OCI-LY1 (cell line): ENCODE data around the gene DENND4A.

Source experiments
- CTCF ChIP-seq: fragments of 200-600 bp; sonication (generic), shearing (Covaris generic); IDR thresholded peaks from 2 replicates; pipeline ENCODE4 v1.5.1; 2017; ENCODE audit warnings: mild to moderate bottlenecking, antibody characterized with exemption, low read length, moderate library complexity, mixed read lengths
- EZH2 ChIP-seq: fragments of 200-600 bp; sonication (generic), shearing (Covaris generic); IDR thresholded peaks from 2 replicates; pipeline ENCODE4 v1.8.0; 2017; ENCODE audit warnings: borderline replicate concordance, mixed run types, mild to moderate bottlenecking, antibody characterized with exemption, low read length, moderate library complexity, mixed read lengths

- TF ChIP-seq CTCF, result no peak
- TF ChIP-seq EZH2, result no peak
Observed at GRCh38 chr15:65762914-65763787, 28.9 kb downstream of the DENND4A start.
